K562 (cell line): Measurements from ENCODE around the gene BSCL2. TPM values are rescaled to one million over a fixed set of nuclear protein-coding genes. Genes with fewer than 3 reads are reported as not detected.

Experiments
- ARID1B ChIP-seq: fragments of 450-650 bp; IDR thresholded peaks from 2 replicates; pipeline ENCODE4 v1.6.1; 2016; ENCODE audit warnings: antibody characterized with exemption, mild to moderate bottlenecking, inconsistent platforms
- E2F6 ChIP-seq, 2 experiments: IDR thresholded peaks; 2 replicates each; pipeline ENCODE4 v1.6.1; 2011; ENCODE audit warnings: borderline replicate concordance in 1 of 2, control low read depth in 1 of 2, low read depth in 1 of 2, low read length in 1 of 2, mild to moderate bottlenecking in 1 of 2, mixed read lengths in 1 of 2, moderate library complexity in 1 of 2; ENCODE audit not compliant: insufficient read depth in 1 of 2, insufficient read length in 1 of 2, poor library complexity in 1 of 2, severe bottlenecking in 1 of 2; ENCODE audit errors: extremely low read depth in 1 of 2
- ESRRA ChIP-seq: fragments of 450-650 bp; IDR thresholded peaks from 2 replicates; pipeline ENCODE4 v1.6.1; 2014; ENCODE audit warnings: low read depth, mild to moderate bottlenecking, moderate library complexity, borderline replicate concordance
- NEUROD1 ChIP-seq: fragments of 150-350 bp; IDR thresholded peaks from 2 replicates; pipeline ENCODE4 v1.6.1; 2014; ENCODE audit warnings: borderline replicate concordance, low read length, low read depth; ENCODE audit not compliant: partially characterized antibody
- PCBP1 ChIP-seq: fragments of 200-400 bp; formaldehyde crosslinking; IDR thresholded peaks from 2 replicates; pipeline ENCODE4 v1.6.1; 2018; ENCODE audit warnings: mild to moderate bottlenecking, low read depth, low read length; ENCODE audit not compliant: poor library complexity, severe bottlenecking
- POLR2B ChIP-seq: fragments of 450-650 bp; IDR thresholded peaks from 2 replicates; pipeline ENCODE4 v1.6.1; 2018; ENCODE audit warnings: low read depth; ENCODE audit not compliant: partially characterized antibody
- STAT6 ChIP-seq: sonication (generic); formaldehyde crosslinking; IDR thresholded peaks from 2 replicates; pipeline ENCODE4 v1.8.1; 2023; ENCODE audit warnings: mild to moderate bottlenecking, missing genetic modification reagents
- USF2 ChIP-seq: sonication (generic); formaldehyde crosslinking; IDR thresholded peaks from 2 replicates; pipeline ENCODE4 v1.5.0; 2020; ENCODE audit warnings: missing genetic modification reagents
- ZBTB40 ChIP-seq, 2 experiments: fragments of 450-650 bp in 1 of 2; sonication (generic) in 1 of 2; formaldehyde crosslinking in 1 of 2; IDR thresholded peaks; 2 replicates each; pipeline versions ENCODE4 v1.7.1 to v1.9.0; 2016 to 2022; ENCODE audit warnings: inconsistent platforms in 1 of 2, mild to moderate bottlenecking in 1 of 2, missing genetic modification reagents in 1 of 2
- ZNF140 ChIP-seq: fragments of 250-450 bp; sonication (Bioruptor Pico); IDR thresholded peaks from 2 replicates; pipeline ENCODE4 v1.8.0; 2021; ENCODE audit warnings: moderate library complexity, mild to moderate bottlenecking, inconsistent platforms
- polyA plus RNA-seq, 8 experiments: library from polyadenylated mRNA; depleted of rRNA in 4 of 8; stranded (reverse) in 5 of 8; unstranded in 3 of 8; fragments of >200 nt; fragmentation: Nextera tagmentation in 2 of 8; fragmentation: Illumina TruSeq in 1 of 8; extraction: Ambion mirVana in 2 of 8; extraction: Trizol in 1 of 8; gene quantifications; 2 replicates each; pipeline versions ENCODE4 v1.2.1 to v1.2.3, GENCODE V29; 2011 to 2014; ENCODE audit warnings: inconsistent platforms in 1 of 8, missing spikeins in 1 of 8
- total RNA-seq, 7 experiments: library from RNA; depleted of rRNA in 6 of 7; stranded (reverse); fragments of >200 nt in 6 of 7; fragmentation: Illumina TruSeq in 2 of 7; extraction: Trizol in 2 of 7; gene quantifications; 2 replicates each; pipeline versions ENCODE4 v1.2.1 to v1.2.3, GENCODE V29; 2011 to 2021; ENCODE audit warnings: low replicate concordance in 1 of 7

The BSCL2 gene
- total and polyA plus RNA-seq, 9 of the 15 experiments (the other 6 are each of a cell fraction or from before 2014, with no cell fraction given) = 18.9 to 51.7 (median 35.2) TPM

GRCh38 chr11:62678770-62679696 is 28.2 kb downstream of the BSCL2 start, which contains the start of gene UBXN1 (continued):
- TF ChIP-seq ZBTB40 (IDR thresholded peaks at IDR 0.05) (peak; percentile 92), ZBTB40 (CRISPR knock-in tag; IDR thresholded peaks at IDR 0.05) (no peak), E2F6 (IDR thresholded peaks at IDR 0.05; ENCODE audit: borderline replicate concordance in 1 of 2, extremely low read depth in 1 of 2, insufficient read depth in 1 of 2, insufficient read length in 1 of 2, low read depth in 1 of 2, low read length in 1 of 2, poor library complexity in 1 of 2, severe bottlenecking in 1 of 2) (peak; percentile 82 to 86), STAT6 (CRISPR knock-in tag) (no peak), ESRRA (0 out of 2 replicates have a peak, but pooled peaks have one; percentile 17), ARID1B (no peak; the same call in 1 of the 2 replicates), USF2 (peak; percentile 99), ZNF140 (CRISPR knock-in tag) (no peak), NEUROD1 (peak; percentile 56), PCBP1 (no peak), POLR2B (peak; percentile 64)
